HepG2 (cell line): Measurements from ENCODE around the gene CH25H. TPM values are rescaled to one million over a fixed set of nuclear protein-coding genes. Genes with fewer than 3 reads are reported as not detected.

Source experiments
- AKAP8 ChIP-seq: sonication (generic); formaldehyde crosslinking; IDR thresholded peaks from 2 replicates; pipeline ENCODE4 v1.5.1; 2020; ENCODE audit warnings: mild to moderate bottlenecking, missing genetic modification reagents
- CENPBD1 ChIP-seq: sonication (generic); formaldehyde crosslinking; IDR thresholded peaks from 2 replicates; pipeline ENCODE4 v1.8.0; 2022; ENCODE audit warnings: missing genetic modification reagents, low read depth, mild to moderate bottlenecking, borderline replicate concordance
- ELF3 ChIP-seq: IDR thresholded peaks from 2 replicates; pipeline ENCODE4 v1.6.1; 2016; ENCODE audit warnings: missing genetic modification reagents, missing compliant biosample characterization
- GATAD1 ChIP-seq: IDR thresholded peaks from 2 replicates; pipeline ENCODE4 v1.6.1; 2016; ENCODE audit warnings: missing genetic modification reagents, missing compliant biosample characterization
- HOXD1 ChIP-seq: sonication (generic); formaldehyde crosslinking; IDR thresholded peaks from 2 replicates; pipeline ENCODE4 v1.5.0; 2020; ENCODE audit warnings: missing genetic modification reagents
- KLF13 ChIP-seq: sonication (generic); formaldehyde crosslinking; IDR thresholded peaks from 2 replicates; pipeline ENCODE4 v1.4.0; 2020; ENCODE audit warnings: mild to moderate bottlenecking, missing genetic modification reagents
- MIER3 ChIP-seq: IDR thresholded peaks from 2 replicates; pipeline ENCODE4 v1.6.1; 2016; ENCODE audit warnings: missing compliant biosample characterization, borderline replicate concordance
- NCOR1 ChIP-seq: fragments of 200-600 bp; sonication (generic); IDR thresholded peaks from 2 replicates; pipeline ENCODE4 v1.7.0; 2017; ENCODE audit warnings: antibody characterized with exemption, low read length, borderline replicate concordance
- PATZ1 ChIP-seq: sonication (generic); formaldehyde crosslinking; IDR thresholded peaks from 2 replicates; pipeline ENCODE4 v1.4.0; 2020; ENCODE audit warnings: missing genetic modification reagents
- RXRB ChIP-seq: IDR thresholded peaks from 2 replicates; pipeline ENCODE4 v1.6.1; 2016; ENCODE audit warnings: borderline replicate concordance, missing genetic modification reagents, missing compliant biosample characterization
- SALL2 ChIP-seq: sonication (generic); formaldehyde crosslinking; IDR thresholded peaks from 2 replicates; pipeline ENCODE4 v1.8.1; 2023; ENCODE audit warnings: mild to moderate bottlenecking, missing genetic modification reagents, inconsistent platforms
- SKI ChIP-seq: fragments of 450-650 bp; IDR thresholded peaks from one replicate; pipeline ENCODE4 v1.6.1; 2018; ENCODE audit warnings: mild to moderate bottlenecking; ENCODE audit not compliant: partially characterized antibody
- TCF7 ChIP-seq: sonication (generic); IDR thresholded peaks from 2 replicates; pipeline ENCODE4 v1.6.1; 2016; ENCODE audit warnings: antibody characterized with exemption, low read depth
- WIZ ChIP-seq: sonication (generic); formaldehyde crosslinking; IDR thresholded peaks from 2 replicates; pipeline ENCODE4 v1.5.1; 2020; ENCODE audit warnings: mild to moderate bottlenecking, missing genetic modification reagents
- ZNF143 ChIP-seq: sonication (generic); formaldehyde crosslinking; IDR thresholded peaks from 2 replicates; pipeline ENCODE4 v1.4.0; 2020; ENCODE audit warnings: missing genetic modification reagents
- ZNF33B ChIP-seq: sonication (generic); formaldehyde crosslinking; IDR thresholded peaks from 2 replicates; pipeline ENCODE4 v1.5.1; 2020; ENCODE audit warnings: mild to moderate bottlenecking, missing genetic modification reagents
- ZNF550 ChIP-seq: sonication (generic); formaldehyde crosslinking; IDR thresholded peaks from 2 replicates; pipeline ENCODE4 v1.4.0; 2020; ENCODE audit warnings: mild to moderate bottlenecking, missing genetic modification reagents, borderline replicate concordance
- ZNF557 ChIP-seq: sonication (generic); formaldehyde crosslinking; IDR thresholded peaks from 2 replicates; pipeline ENCODE4 v1.4.0; 2020; ENCODE audit warnings: missing genetic modification reagents
- ZNF644 ChIP-seq: IDR thresholded peaks from 2 replicates; pipeline ENCODE4 v1.6.1; 2016; ENCODE audit warnings: low read depth
- ZSCAN20 ChIP-seq: sonication (generic); formaldehyde crosslinking; IDR thresholded peaks from 2 replicates; pipeline ENCODE4 v1.4.0; 2020; ENCODE audit warnings: missing genetic modification reagents, mild to moderate bottlenecking, borderline replicate concordance
- polyA plus RNA-seq, 8 experiments: library from polyadenylated mRNA; depleted of rRNA in 3 of 8; stranded (reverse) in 7 of 8; unstranded in 1 of 8; fragments of >200 nt; fragmentation: Illumina TruSeq in 4 of 8; extraction: Trizol in 4 of 8; gene quantifications; 2 replicates each; pipeline versions ENCODE4 v1.2.1 to v1.2.3, GENCODE V29; 2011 to 2016; ENCODE audit warnings: low read depth in 4 of 8, missing spikeins in 1 of 8, mixed read lengths in 1 of 8; ENCODE audit not compliant: insufficient read depth in 1 of 8
- total RNA-seq, 5 experiments: library from RNA; depleted of rRNA; stranded (reverse); fragments of >200 nt; fragmentation: Illumina TruSeq; extraction: Trizol; gene quantifications; 2 replicates each; pipeline ENCODE4 v1.2.3, GENCODE V29; 2016; ENCODE audit warnings: low read depth in 1 of 5
- TF ChIP-seq, protein P1 (sequence below): sonication (generic); formaldehyde crosslinking; IDR thresholded peaks from 2 replicates; pipeline ENCODE4 v1.9.0; 2021; ENCODE audit warnings: missing genetic modification reagents, mild to moderate bottlenecking, borderline replicate concordance
- TF ChIP-seq, protein P2 (sequence below): sonication (generic); formaldehyde crosslinking; IDR thresholded peaks from 2 replicates; pipeline ENCODE4 v1.4.0; 2020; ENCODE audit warnings: missing genetic modification reagents
- TF ChIP-seq, protein P3 (sequence below): sonication (generic); formaldehyde crosslinking; IDR thresholded peaks from 2 replicates; pipeline ENCODE4 v1.5.0; 2020; ENCODE audit warnings: missing genetic modification reagents

Gene CH25H
- total and polyA plus RNA-seq, 2 of the 13 experiments (the other 11 are each of a cell fraction or from before 2014, with no cell fraction given) = not detected

- no peak; the same call in 1 of the 2 replicates for TF ChIP-seq MIER3
- no peak for TF ChIP-seq NCOR1
- TF ChIP-seq GATAD1 = no peak
- peak; percentile 19; the same call in 1 of the 2 replicates for TF ChIP-seq ELF3 (CRISPR knock-in tag)
- no peak for TF ChIP-seq CENPBD1
- no peak for TF ChIP-seq WIZ
- TF ChIP-seq ZNF550 (CRISPR knock-in tag) = no peak
- TF ChIP-seq TCF7 = no peak
- no peak for TF ChIP-seq ZSCAN20 (CRISPR knock-in tag)
- no peak for TF ChIP-seq AKAP8
- peak; percentile 18; the same call in 1 of the 2 replicates for TF ChIP-seq RXRB
- TF ChIP-seq, protein P1, sequence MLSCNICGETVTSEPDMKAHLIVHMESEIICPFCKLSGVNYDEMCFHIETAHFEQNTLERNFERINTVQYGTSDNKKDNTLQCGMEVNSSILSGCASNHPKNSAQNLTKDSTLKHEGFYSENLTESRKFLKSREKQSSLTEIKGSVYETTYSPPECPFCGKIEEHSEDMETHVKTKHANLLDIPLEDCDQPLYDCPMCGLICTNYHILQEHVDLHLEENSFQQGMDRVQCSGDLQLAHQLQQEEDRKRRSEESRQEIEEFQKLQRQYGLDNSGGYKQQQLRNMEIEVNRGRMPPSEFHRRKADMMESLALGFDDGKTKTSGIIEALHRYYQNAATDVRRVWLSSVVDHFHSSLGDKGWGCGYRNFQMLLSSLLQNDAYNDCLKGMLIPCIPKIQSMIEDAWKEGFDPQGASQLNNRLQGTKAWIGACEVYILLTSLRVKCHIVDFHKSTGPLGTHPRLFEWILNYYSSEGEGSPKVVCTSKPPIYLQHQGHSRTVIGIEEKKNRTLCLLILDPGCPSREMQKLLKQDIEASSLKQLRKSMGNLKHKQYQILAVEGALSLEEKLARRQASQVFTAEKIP (CRISPR knock-in tag) = no peak
- 0 out of 2 replicates have a peak, but pooled peaks have one; percentile 28 for TF ChIP-seq ZNF33B (CRISPR knock-in tag)
- TF ChIP-seq, protein P2, sequence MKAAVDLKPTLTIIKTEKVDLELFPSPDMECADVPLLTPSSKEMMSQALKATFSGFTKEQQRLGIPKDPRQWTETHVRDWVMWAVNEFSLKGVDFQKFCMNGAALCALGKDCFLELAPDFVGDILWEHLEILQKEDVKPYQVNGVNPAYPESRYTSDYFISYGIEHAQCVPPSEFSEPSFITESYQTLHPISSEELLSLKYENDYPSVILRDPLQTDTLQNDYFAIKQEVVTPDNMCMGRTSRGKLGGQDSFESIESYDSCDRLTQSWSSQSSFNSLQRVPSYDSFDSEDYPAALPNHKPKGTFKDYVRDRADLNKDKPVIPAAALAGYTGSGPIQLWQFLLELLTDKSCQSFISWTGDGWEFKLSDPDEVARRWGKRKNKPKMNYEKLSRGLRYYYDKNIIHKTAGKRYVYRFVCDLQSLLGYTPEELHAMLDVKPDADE (CRISPR knock-in tag) = no peak
- TF ChIP-seq, protein P3, sequence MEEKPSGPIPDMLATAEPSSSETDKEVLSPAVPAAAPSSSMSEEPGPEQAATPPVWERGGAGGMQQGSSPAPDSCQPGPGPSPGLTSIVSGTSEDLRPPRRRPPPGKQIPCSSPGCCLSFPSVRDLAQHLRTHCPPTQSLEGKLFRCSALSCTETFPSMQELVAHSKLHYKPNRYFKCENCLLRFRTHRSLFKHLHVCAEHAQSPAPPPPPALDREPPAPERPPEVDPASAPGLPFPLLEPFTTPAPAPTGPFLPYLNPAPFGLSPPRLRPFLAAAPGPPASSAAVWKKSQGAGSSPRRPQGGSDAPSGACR (CRISPR knock-in tag) = no peak
- no peak for TF ChIP-seq HOXD1
- TF ChIP-seq SALL2 (CRISPR knock-in tag) = no peak
- TF ChIP-seq ZNF644 (CRISPR knock-in tag) = no peak
- peak; percentile 86 for TF ChIP-seq PATZ1 (CRISPR knock-in tag)
- TF ChIP-seq SKI = peak; percentile 17
- TF ChIP-seq ZNF557 (CRISPR knock-in tag) = no peak
- no peak for TF ChIP-seq ZNF143 (CRISPR knock-in tag)
- no peak for TF ChIP-seq KLF13 (CRISPR knock-in tag)
These were observed 44.5 kb upstream of the CH25H start, which contains the start of gene LIPA (continued) for GRCh38 chr10:89251409-89252224.
